Panc1 (cell line): ENCODE data around the gene SWSAP1. TPM values are rescaled to one million over a fixed set of nuclear protein-coding genes. Genes with fewer than 3 reads are reported as not detected.
A peak's percentile ranks its signal among the peaks of the same experiment; 100 is the strongest.

Experiments used
- ATAC-seq: fragments of 200-7000 bp; cut with Tn5 transposase; 2 replicates; pipeline ENCODE4 v1.9.1; 2020; ENCODE audit warnings: mild to moderate bottlenecking, moderate library complexity
- BruUV-seq: library from RNA; stranded (reverse); fragments of 400-500 nt; replicated peaks from 2 replicates; lab custom pipeline; 2021; lab: Mats Ljungman, UMichigan
- CTCF ChIA-PET: fragments of 300-600 bp; sonication (Branson Sonifier 250); formaldehyde crosslinking; loops from one replicate; lab custom pipeline; 2022; ENCODE audit warnings: antibody characterized with exemption; lab: Charles Lee
- POLR2A ChIA-PET: fragments of 300-600 bp; sonication (Branson Sonifier 250); formaldehyde crosslinking; loops from one replicate; lab custom pipeline; 2022; ENCODE audit warnings: antibody characterized with exemption; lab: Charles Lee
- DNase-seq: peaks from one replicate; pipeline ENCODE4 v3.0.0-alpha.2; 2010; ENCODE audit warnings: low read depth, low spot score
- H3K27ac ChIP-seq: 2 replicates; pipeline ENCODE4 v1.5.1; 2011; ENCODE audit warnings: mild to moderate bottlenecking, low read length, inconsistent platforms
- H3K27me3 ChIP-seq: fragments of 200-500 bp; sonication (Bioruptor generic); 2 replicates; pipeline ENCODE4 v1.6.0; 2014; ENCODE audit warnings: low read length, inconsistent platforms; ENCODE audit not compliant: control insufficient read depth, insufficient read depth
- H3K36me3 ChIP-seq: fragments of 200-500 bp; sonication (Bioruptor generic); 2 replicates; pipeline ENCODE4 v1.5.1; 2014; ENCODE audit warnings: inconsistent platforms, mild to moderate bottlenecking, low read length, moderate library complexity; ENCODE audit not compliant: control insufficient read depth, insufficient read depth
- H3K4me1 ChIP-seq: 2 replicates; pipeline ENCODE4 v1.5.1; 2011; ENCODE audit warnings: inconsistent platforms, mild to moderate bottlenecking, low read length, moderate library complexity; ENCODE audit not compliant: control insufficient read depth, insufficient read depth
- H3K4me3 ChIP-seq, 2 experiments: 2 replicates each; pipeline ENCODE4 v1.5.1; 2011 to 2012; ENCODE audit warnings: low read depth in 2 of 2, low read length in 2 of 2, mild to moderate bottlenecking in 2 of 2, inconsistent platforms in 1 of 2, moderate library complexity in 1 of 2
- H3K9me3 ChIP-seq: fragments of 200-500 bp; sonication (Bioruptor generic); 2 replicates; pipeline ENCODE4 v1.5.1; 2014; ENCODE audit warnings: low read depth, mild to moderate bottlenecking, inconsistent platforms, low read length, moderate library complexity; ENCODE audit not compliant: control insufficient read depth, insufficient read depth
- CTCF ChIP-seq: fragments of 450-650 bp; IDR thresholded peaks from 2 replicates; pipeline ENCODE4 v1.5.1; 2017; ENCODE audit warnings: mild to moderate bottlenecking
- POLR2AphosphoS5 ChIP-seq: IDR thresholded peaks from 2 replicates; pipeline ENCODE4 v1.6.1; 2012; ENCODE audit warnings: mild to moderate bottlenecking, low read depth, low read length, moderate library complexity
- REST ChIP-seq, 2 experiments: IDR thresholded peaks; 2 replicates each; pipeline ENCODE4 v1.6.1; 2011 to 2012; ENCODE audit warnings: low read depth in 2 of 2, control low read depth in 1 of 2, low read length in 1 of 2, mild to moderate bottlenecking in 1 of 2, moderate library complexity in 1 of 2; ENCODE audit not compliant: insufficient read depth in 1 of 2
- SIN3A ChIP-seq: IDR thresholded peaks from 2 replicates; pipeline ENCODE4 v1.6.1; 2012; ENCODE audit warnings: low read depth, mild to moderate bottlenecking, low read length, moderate library complexity, borderline replicate concordance; ENCODE audit not compliant: insufficient read depth
- TCF7L2 ChIP-seq: IDR thresholded peaks from 2 replicates; pipeline ENCODE4 v1.6.1; 2011; ENCODE audit warnings: mild to moderate bottlenecking, low read depth, low read length, inconsistent platforms
- in situ Hi-C: cut with HindIII; loops from 2 replicates; pipeline ENCODE4 v1.10.0; 2016; ENCODE audit warnings: low sequenced_read_pairs, low pct_unique_long_range_greater_than_20kb
- intact Hi-C: fragments of 100-400 bp; cut with micrococcal nuclease; formaldehyde crosslinking; loops from one replicate; pipeline ENCODE4 v1.10.0; 2022; ENCODE audit not compliant: unreplicated experiment
- total RNA-seq: library from RNA; stranded (reverse); gene quantifications from one replicate; pipeline ENCODE4 v1.2.1, GENCODE V29; 2021; ENCODE audit not compliant: unreplicated experiment

Gene SWSAP1
- total RNA-seq, 1 experiment from 2014 or later: 3.1 TPM

GRCh38 chr19:11338121-11338520 lies 36.3 kb upstream of the SWSAP1 start:
- intact Hi-C loops: no loop called here
- DNase-seq: no peak
- Histone ChIP-seq H3K9me3 (no peaks in the 10 kb centered on the region), H3K27ac (no peak overlapping the region; the same call in 1 of the 2 replicates), H3K4me3 (peak overlapping the region in 1 of 2 experiments; percentile 63; a peak in 2 of 4 replicates), H3K27me3 (no peaks in the 10 kb centered on the region), H3K4me1 (0 out of 2 replicates have a peak, but pooled peaks cover 6% of the 10 kb centered on the region), H3K36me3 (no peaks in the 10 kb centered on the region)
- no peak for ATAC-seq
- BruUV-seq: no TSS peak
- in situ Hi-C loops: no loop called here
- ChIA-PET POLR2A (no interaction called here), CTCF (interaction anchor here (0.6 kb wide), 2 partner anchors 44 to 97 kb away, joined by 3 to 4 read pairs; no protein-coding TSS in a partner anchor)
- no peak for TF ChIP-seq CTCF
- TF ChIP-seq REST (IDR thresholded peaks at IDR 0.05; ENCODE audit: insufficient read depth in 1 of 2, low read depth in 2 of 2, low read length in 1 of 2): no peak
- no peak for TF ChIP-seq SIN3A
- TF ChIP-seq TCF7L2: no peak
- no peak for TF ChIP-seq POLR2AphosphoS5

GRCh38 chr19:11338569-11339253 lies 35.8 kb upstream of the SWSAP1 start:
- ATAC-seq: peak; percentile 23
- ChIA-PET CTCF (no interaction called here), POLR2A (no interaction called here)
- intact Hi-C loops: no loop called here
- Histone ChIP-seq H3K4me3 (peak overlapping the region; percentile 61 to 63), H3K36me3 (no peaks in the 10 kb centered on the region), H3K27ac (peak overlapping the region; percentile 52), H3K4me1 (0 out of 2 replicates have a peak, but pooled peaks cover 6% of the 10 kb centered on the region), H3K9me3 (no peaks in the 10 kb centered on the region), H3K27me3 (no peaks in the 10 kb centered on the region)
- DNase-seq: no peak
- no TSS peak for BruUV-seq
- TF ChIP-seq SIN3A: no peak
- no peak for TF ChIP-seq CTCF
- no peak for TF ChIP-seq TCF7L2
- in situ Hi-C loops: no loop called here
